ENCODE data around the gene SYAP1.
"Not testable (repeated sequence)": the region's sequence is repeated elsewhere in the genome, so short reads cannot be mapped to it uniquely, and the experiment has no call there.

The SYAP1 gene

DNA sequence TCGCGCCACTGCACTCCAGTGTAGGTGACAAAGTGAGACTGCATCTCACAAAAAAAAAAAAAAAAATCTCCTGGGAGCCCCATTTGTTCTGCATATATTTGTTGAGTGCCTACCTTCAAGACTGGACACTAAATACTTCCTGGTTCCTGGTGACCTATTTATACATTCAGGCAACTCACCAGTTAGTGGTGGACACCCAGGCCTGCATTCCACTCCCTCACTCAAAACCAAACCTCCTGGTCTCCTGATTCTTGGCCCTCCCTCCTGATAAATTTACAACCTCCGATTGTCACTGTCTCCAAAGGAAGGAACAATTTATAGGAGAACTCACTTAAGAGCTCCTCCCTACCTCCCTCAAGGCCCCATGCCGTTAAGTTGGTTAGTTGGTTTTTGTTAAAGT is 3.1 kb downstream of the SYAP1 start:
- peak; percentile 24 for DNase-seq (ENCODE audit: low read depth, low spot score)

DNA sequence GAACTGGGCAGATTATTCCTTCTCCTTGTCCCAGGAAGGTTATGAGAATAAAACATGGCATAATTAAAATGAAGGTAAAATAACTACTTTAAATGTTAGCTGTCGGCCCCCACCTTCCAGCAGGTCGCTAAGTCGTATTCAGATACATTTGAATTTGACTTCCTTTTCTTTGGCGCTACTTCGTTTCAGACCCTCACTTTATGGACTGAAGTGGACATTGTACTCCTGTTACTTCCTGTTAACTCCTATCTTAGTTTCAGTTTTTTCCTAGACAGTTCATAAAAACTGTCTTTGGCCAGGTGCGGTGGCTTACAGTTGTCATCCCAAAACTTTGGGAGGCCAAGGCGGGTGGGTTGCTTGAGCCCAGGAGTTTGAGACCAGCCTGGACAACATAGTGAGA is 5.7 kb downstream of the SYAP1 start:
- DNase-seq (ENCODE audit: low read depth, low spot score): no peak

DNA sequence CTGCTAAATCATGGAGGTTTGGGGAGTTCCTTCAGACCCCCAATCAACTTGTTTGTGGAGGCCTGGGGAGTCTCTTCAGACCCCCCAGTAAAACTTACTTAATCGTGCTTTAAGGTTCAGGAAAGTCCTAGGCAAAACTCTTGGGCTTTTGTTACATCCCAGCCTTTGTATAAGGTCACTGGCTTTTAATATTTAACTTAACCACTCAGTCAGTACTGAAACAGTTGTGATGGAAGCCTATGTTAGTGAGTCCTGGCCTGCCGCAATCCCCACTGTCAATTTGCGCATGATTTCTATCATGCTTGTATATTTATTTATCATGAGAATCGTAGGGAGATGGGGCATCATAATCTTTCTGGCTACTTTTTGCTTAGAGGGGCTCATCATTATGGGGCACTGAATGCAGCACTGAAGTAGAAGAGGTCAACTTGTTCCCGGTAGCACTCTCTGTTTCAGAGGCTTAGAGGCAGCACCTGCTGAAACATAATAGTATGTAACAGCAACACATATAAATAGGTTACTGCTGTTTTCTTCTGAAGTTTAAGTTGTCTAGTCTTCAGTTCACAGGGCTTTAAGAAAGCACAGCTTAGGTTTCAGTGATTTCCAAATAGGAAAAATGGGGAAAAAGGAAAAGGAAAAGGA is 7.1 kb downstream of the SYAP1 start:
- DNase-seq (ENCODE audit: low read depth, low spot score): not testable (repeated sequence)

DNA sequence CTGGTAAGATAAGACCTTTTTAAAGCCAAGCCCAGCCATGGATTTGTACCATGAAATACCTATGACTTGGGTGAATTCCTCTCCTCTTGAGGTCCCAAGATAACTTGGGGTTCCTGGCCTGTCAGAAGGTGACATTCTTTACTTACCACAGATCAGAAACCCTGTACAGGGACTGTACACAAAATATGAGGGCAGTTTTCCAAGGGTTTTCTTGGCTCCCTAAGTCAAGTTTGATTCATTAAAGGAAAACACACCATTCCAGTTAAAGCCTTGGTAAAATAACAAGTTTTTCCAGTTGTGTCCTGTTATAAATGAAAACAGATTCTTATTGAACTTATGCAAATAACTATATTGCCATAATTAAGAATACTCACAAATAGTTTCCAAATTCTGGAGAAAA is 8.2 kb downstream of the SYAP1 start:
- DNase-seq (ENCODE audit: low read depth, low spot score): no peak

DNA sequence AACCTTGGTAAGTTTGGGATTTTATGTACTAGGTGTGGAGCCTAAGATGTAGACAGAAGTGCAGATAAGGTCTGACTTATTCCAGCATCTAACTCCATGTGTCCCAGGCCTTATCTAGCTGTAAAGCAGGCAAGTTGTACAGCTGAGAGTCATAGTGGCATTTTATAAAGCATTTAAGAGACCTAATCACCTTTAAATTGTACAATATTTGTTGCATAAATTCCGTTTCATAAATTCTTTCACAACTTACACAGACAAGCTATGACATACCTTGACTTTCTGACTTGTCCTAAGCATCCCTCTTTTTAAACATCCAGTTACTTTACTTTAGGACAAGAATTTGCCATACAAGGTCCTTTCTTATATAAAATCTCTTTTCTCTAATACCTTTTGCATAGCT is 11.0 kb downstream of the SYAP1 start:
- DNase-seq (ENCODE audit: low read depth, low spot score): no peak

DNA sequence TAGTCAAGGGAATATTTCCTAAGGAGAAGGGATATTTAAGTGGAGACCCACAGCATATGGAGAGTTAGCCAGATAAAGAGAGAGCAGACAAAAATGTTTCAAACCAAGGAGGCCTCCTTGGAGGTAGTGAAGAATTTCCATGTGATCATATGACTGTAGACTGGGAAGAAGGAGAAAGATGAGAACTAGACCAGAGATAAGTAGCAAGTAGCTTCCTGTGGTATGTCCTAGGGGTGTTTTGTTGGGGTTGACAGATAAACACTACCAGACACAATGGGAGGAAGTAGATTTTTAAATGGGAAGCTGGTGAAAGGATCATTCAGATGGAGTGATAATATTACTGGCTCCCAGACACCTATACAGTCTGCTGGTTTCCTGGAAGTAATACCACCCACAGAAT is 13.6 kb downstream of the SYAP1 start:
- DNase-seq (ENCODE audit: low read depth, low spot score): no peak

DNA sequence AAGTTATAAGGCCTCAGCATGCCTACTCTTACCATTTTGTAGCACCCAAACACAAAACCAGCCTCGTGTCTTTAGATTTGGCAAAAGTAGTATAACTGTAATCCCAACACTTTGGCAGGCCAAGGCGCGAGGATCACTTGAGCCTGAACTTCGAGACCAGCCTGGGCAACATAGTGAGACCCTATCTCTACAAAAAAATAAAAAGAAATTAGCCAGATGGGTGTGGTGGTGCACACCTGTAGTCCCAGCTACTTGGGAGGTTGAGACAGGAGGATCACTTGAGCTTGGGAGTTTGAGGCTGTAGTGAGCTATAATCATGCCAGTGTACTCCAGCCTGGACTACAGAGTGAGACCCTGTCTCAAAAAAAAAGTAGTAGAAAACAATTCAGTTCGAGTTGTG is 17.6 kb downstream of the SYAP1 start:
- no peak for DNase-seq (ENCODE audit: low read depth, low spot score)

DNA sequence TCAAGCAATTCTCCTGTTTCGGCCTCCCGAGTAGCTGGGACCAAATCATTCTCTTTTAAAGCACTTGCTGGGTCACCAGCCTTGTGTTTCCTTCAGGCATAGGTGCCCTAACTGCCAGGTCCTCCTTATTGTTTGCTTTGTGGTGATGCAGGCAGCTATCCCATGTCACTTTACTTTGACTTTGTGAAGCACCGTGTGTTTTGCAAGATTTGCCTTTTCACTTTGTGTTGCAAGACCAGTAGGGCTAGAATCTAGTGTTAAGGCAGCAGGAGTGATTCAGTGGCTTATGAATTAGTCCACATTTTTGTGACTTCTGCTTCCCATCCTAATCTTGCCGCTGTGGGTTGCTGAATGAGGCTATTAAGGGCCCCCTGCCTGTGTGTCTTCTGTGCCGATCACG is 20.2 kb downstream of the SYAP1 start:
- no peak for DNase-seq (ENCODE audit: low read depth, low spot score)

DNA sequence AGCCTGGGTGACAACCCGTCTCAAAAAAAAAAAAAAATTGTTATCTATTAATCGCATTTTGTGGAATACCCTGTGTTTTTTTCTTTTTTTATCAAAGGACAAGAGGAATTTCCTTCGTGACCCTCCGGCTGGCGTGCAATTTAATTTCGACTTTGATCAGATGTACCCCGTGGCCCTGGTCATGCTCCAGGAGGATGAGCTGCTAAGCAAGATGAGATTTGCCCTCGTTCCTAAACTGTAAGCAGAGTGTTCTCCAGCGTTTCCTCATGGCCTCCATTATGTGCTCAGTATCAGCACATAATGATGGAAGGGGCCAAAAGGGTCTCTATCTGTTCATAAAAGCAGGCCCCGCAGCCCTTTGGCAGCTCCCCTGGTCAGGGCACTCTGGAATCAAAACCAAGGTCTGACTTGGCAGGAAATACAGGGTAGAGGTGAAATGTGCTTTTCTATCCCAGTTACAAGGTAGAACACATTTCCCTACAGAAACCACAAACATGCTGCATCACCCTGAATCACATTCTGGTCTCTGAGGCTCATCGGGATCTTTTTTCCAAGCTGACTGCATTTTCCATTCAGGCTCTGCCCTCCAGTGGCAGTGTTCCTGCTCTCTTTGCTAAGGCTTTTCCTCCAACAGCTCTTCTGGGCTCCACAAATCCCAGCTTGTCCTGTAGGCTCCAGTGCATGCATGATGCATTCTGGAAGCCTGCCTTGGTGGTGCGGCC is 24.4 kb downstream of the SYAP1 start:
- DNase-seq (ENCODE audit: low read depth, low spot score): no peak

DNA sequence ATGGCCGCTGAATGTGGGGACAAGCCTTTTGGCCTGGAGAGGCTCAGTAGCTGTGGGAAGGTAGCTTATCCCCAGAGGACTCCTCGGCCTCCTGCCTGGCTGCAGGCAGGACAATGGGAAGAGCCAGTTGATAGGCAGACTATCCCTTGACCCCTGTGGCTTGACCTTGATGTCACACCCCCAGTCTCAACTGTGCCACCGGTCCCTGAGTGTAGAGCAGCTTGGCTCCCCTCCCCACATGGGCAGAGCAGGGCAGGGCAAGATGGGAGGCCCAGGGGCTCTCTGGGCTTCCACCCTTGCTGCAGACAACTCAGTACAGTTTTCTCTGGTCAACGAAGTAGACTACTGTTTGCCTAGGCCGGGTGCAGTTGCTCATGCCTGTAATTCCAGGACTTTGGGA is 25.7 kb downstream of the SYAP1 start:
- DNase-seq (ENCODE audit: low read depth, low spot score): no peak

DNA sequence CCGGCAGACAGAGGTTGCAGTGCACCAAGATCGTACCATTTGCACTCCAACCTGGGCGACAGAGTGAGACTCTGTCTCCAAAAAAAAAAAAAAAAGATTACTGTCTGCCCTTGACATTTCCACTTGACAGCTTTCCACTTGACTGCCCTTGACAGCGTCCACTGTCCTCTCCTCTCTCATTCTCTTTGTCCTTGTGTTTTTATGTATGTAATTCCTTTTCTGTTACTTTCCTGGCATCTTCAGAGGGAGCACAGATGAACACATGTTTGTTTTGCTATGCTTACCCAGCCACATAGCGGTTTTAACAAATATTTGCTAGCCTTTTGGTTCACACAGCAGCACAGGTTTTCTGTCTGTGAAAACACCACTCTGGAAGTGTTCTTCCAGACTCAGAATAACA is 26.2 kb downstream of the SYAP1 start:
- no peak for DNase-seq (ENCODE audit: low read depth, low spot score)

DNA sequence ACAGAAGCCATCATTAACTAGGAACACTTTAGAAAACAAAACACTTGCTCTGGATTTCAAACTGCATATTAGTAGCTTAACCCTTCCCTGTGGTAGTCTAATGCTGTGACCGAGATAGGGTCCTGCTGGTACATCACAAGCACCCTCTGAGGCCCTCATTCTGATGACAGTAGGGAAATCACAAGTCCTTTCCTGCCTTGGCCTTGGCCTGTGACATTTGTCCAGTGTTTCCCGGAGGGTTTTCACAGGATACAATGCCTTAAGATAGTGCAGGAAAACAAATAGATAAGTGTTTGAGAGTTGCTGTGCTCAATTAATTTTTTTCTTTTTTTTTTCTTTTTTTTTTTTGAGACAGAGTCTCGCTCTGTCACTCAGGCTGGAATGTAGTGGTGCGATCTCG is 29.0 kb downstream of the SYAP1 start:
- DNase-seq (ENCODE audit: low read depth, low spot score): no peak

DNA sequence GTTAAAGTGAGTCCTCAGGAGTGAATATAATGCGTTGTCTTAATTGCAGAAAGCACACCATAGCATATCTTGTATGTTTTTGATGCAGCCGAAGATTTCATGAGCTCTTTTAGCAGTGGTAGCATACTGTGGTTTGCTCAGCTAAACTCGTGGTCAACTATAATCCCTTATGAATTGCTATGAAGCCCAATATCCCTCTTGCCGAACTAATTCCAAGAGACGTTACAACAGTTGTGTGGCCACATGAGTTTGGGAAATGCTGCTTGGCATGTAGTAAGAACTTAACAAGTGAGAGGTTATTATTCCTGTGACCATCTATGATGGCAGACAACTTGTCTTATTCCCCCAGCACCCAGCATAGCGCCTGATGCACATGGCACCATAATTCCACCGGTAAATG is 30.7 kb downstream of the SYAP1 start:
- no peak for DNase-seq (ENCODE audit: low read depth, low spot score)

DNA sequence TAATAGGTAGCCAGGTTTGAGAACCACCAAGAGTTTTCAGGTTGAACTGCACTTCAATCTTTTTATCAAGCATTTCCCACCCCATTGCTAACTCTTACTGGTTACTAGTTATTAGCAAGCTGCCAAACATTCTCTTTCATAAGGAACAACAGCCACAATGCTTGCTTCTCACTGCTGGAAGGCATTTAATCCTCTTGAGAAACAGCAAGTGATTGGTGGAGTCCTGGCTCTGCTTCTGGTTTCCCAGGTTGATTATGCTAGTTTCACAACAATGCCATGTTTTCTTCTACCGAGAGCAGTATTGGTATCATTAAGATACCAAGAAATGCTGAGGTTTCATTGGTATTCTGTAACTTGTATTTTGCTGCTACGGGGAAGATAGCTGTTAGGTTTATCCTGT is 34.6 kb downstream of the SYAP1 start:
- DNase-seq (ENCODE audit: low read depth, low spot score): no peak

DNA sequence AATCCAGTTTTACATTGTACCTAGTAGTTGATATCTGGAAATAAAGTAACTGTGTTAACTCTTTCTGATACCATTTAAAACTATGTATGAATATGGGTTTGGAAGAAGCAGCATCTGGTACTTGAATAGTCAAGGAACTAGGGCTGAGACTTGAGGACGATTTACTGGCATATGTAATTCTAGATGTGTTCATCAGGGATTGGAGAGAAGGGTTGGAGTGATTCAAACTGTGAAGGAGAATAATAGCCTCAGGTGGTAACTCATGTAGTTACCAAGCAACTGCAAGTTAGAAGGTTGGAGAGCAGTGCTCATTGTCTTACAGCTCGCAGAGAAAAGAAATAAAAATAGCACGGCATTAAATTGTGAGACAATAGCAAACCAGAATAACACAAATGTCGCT is 37.3 kb downstream of the SYAP1 start:
- no peak for DNase-seq (ENCODE audit: low read depth, low spot score)

DNA sequence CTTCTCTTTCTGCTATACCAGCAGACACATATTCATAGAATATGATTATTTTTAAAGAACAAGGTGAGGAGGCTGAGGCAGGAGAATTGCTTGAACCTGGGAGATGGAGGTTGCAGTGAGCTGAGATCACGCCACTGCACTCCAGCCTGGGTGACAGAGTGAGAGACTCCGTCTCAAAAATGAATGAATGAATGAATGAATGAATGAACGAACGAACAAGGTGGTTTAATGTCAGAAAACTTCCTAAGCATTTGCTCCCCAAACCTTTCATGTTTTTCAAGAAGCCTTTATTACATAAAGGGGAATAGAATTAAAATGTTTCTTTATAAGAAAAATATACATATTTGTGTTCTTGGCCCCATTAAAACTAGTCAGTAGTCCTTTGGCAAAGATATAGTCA is 42.1 kb downstream of the SYAP1 start:
- DNase-seq (ENCODE audit: low read depth, low spot score): not testable (repeated sequence)

DNA sequence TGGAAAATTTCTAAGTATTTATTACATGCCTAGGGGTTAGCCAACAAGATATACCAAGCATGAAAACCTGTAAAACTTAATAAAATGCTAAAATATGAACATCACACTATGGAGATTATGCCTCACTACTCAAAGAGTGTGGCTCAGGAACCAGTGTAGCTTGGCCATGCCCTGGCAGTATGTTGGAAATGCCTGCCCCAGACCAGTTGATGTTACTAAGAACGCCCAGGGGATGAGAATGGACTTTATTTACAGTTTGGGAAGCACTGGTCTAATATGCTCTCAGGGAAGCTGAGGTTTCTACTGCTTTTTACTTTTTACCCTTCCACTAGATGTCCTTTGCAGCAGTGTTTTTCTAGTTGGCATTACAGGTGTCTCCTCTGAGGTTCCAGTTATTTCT is 43.2 kb downstream of the SYAP1 start:
- no peak for DNase-seq (ENCODE audit: low read depth, low spot score)

DNA sequence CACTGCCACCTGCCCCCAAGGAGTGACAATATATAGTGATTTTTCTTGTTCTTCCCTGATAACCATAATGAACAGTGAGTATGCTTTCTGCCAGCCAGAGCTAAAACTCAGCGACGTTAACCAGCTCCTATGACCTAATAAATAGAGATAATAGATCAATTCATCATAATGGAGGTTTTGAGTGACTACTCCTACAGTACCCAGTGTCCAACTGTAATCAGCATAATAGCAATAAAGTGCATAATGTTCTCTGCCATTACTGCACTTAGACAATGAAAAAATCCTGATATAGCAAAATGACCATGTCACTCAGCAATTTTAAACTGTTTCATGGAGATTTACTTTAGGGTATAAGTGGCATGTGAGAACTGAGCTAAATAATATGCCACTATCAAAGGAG is 46.2 kb downstream of the SYAP1 start:
- no peak for DNase-seq (ENCODE audit: low read depth, low spot score)

DNA sequence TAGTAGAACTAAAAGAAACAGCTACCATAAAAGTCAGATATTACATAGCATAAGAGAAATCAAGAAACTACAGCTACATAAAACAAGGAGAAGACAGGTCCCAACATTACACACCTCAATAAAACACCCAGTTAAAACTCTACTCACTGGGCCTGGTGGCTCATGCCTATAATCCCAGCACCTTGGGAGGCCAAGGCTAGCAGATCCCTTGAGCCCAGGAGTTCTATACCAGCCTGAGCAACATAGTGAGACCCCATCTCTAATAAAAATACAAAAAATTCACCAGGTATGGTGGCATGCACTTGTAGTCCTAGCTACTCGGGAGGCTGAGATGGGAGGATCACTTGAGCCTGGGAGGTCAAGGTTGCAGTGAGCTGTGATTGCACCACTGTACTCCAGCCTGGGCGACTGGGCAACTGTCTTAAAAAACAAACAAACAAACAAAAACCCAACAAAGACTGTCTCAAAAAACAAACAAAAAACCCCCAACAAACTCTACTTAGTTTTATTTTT is 51.6 kb downstream of the SYAP1 start:
- no peak for DNase-seq (ENCODE audit: low read depth, low spot score)

DNA sequence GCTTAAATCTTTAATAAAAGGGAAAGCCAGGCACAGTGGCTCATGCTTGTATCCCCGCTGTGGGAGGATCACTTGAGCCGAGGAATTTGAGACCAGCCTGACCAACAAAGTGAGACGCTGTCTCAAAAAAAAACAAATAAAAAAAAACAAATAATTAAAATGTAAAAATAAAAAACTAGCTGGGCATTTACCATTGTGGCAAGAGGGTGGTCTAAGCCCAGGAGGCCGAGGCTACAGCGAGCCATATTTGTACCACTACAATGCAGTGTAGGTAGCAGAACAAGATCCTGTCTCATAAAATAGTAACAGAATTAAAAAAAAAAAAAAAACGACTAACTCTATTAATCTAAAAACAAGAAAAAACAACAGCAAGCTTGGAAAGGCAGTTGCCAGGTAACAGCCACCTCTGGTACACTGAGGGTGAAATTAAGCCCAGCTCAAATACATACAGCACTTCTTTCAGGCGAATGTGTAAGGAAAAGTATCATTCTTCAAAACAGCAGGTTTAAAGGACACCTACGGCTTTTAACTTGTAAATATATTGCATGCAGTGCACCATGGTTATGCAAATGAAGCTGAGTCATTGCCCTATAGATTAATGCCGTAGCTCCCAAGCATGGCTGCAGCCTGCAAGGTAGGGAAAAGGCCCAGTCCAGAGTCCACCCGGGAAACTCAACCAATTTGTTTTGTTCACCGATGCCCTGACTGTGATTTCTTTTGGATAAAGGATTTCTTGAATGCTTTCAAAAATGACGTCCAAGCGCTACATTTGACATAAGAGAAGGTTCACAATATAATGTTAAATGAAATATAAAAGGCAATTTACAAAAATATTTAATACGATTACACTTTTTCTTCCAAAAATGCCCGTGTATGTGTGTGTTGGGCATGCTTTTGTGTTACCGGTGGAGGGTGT is 52.3 kb downstream of the SYAP1 start:
- peak; percentile 92 for DNase-seq (ENCODE audit: low read depth, low spot score)

DNA sequence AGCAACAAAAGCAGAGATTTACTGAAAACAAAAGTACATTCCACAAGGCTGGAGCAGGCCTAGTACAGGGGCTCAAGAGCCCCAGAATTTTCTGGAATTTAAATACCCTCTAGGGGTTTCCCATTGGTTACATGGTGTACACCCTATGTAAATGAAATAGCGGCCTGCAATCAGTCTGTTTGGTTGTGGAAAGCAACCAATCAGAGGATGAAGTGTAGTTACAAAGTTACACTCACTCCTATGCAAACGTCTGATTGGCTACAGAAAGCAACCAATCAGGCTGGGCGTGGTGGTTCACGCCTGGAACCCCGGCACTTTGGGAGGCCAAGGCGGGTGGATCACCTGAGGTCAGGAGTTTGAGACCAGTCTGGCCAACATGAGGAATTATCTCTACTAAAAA is 53.0 kb downstream of the SYAP1 start:
- peak; percentile 95 for DNase-seq (ENCODE audit: low read depth, low spot score)

DNA sequence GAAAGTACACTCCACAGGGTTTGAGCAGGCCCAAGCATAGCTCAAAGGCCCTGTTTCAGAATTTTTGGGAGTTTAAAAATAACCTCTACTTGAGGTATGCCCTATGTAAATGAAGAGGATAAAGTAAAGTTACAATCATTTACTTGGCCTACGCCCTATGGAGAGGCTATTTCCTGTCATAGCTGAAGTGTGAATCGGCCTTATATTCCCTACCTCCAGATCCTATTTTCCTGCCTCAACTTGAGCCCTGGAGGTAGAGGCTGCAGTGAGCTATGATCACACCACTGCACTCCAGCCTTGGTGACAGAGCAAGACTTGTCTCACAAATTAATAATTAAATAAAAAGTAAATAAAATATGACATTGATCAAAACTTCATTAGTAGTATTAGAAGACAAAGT is 55.3 kb downstream of the SYAP1 start:
- no peak for DNase-seq (ENCODE audit: low read depth, low spot score)
